AG08395 (cell line): ENCODE results near the gene ZNF79.

ENCODE experiments used
- DNase-seq: peaks from one replicate; pipeline ENCODE4 v3.0.0; 2012; ENCODE audit warnings: mixed read lengths, low spot score

ZNF79 gene

GRCh38 chr9:127426756-127427155 lies 2.6 kb downstream of the ZNF79 start:
- DNase-seq, result no peak

GRCh38 chr9:127428348-127428747 lies 4.2 kb downstream of the ZNF79 start:
- DNase-seq, result no peak

- DNase-seq, result no peak
Measured at GRCh38 chr9:127430415-127430814, 6.2 kb downstream of the ZNF79 start.

- no peak for DNase-seq
Measured at GRCh38 chr9:127437497-127438264, 13.5 kb downstream of the ZNF79 start.

- DNase-seq, result no peak
Measured at GRCh38 chr9:127438394-127438793, 14.2 kb downstream of the ZNF79 start.

- no peak for DNase-seq
Measured at GRCh38 chr9:127444283-127444920, 20.2 kb downstream of the ZNF79 start.

- peak; percentile 21 for DNase-seq
Measured at GRCh38 chr9:127444921-127445850, 21.0 kb downstream of the ZNF79 start.

GRCh38 chr9:127445851-127446712 lies 21.9 kb downstream of the ZNF79 start:
- DNase-seq, result no peak

GRCh38 chr9:127446713-127447415 lies 22.7 kb downstream of the ZNF79 start:
- DNase-seq, result no peak

GRCh38 chr9:127447416-127448111 lies 23.4 kb downstream of the ZNF79 start:
- no peak for DNase-seq

GRCh38 chr9:127448112-127448805 lies 24.1 kb downstream of the ZNF79 start:
- DNase-seq, result no peak

- no peak for DNase-seq
Measured at GRCh38 chr9:127449332-127449966, 25.3 kb downstream of the ZNF79 start.

- peak; percentile 50 for DNase-seq
Measured at GRCh38 chr9:127450243-127450760, 26.1 kb downstream of the ZNF79 start.

GRCh38 chr9:127450830-127451607 lies 26.8 kb downstream of the ZNF79 start, which contains the start of the genes LRSAM1 and RPL12:
Gene LRSAM1 (plus strand): TSS chr9:127451510. CDS start chr9:127454528, 3,018 bp downstream.
Gene RPL12 (minus strand): TSS chr9:127451406. CDS start chr9:127451317, 89 bp downstream.
- DNase-seq, result peak; percentile 97

GRCh38 chr9:127451608-127451857 lies 27.4 kb downstream of the ZNF79 start:
- DNase-seq, result no peak

GRCh38 chr9:127451858-127452656 lies 27.9 kb downstream of the ZNF79 start:
- peak; percentile 58 for DNase-seq

- DNase-seq, result no peak
Measured at GRCh38 chr9:127452691-127453090, 28.5 kb downstream of the ZNF79 start.
